Caco-2 (cell line): ENCODE results near the gene AMPD3. TPM values are rescaled to one million over a fixed set of nuclear protein-coding genes. Genes with fewer than 3 reads are reported as not detected.

Experiments used
- BruUV-seq: library from RNA; stranded (reverse); fragments of 400-500 nt; replicated peaks from 2 replicates; lab custom pipeline; 2021; lab: Mats Ljungman, UMichigan
- CTCF ChIA-PET: fragments of 300-600 bp; sonication (Branson Sonifier 250); formaldehyde crosslinking; loops from one replicate; lab custom pipeline; 2022; ENCODE audit warnings: antibody characterized with exemption; lab: Charles Lee
- POLR2A ChIA-PET: fragments of 300-600 bp; sonication (Branson Sonifier 250); formaldehyde crosslinking; loops from one replicate; lab custom pipeline; 2022; ENCODE audit warnings: antibody characterized with exemption; lab: Charles Lee
- DNase-seq, 2 experiments: peaks; one replicate each; pipeline versions ENCODE4 v3.0.0 to v3.0.0-alpha.2; 2020 to 2022
- H3K27me3 ChIP-seq: replicated peaks from 2 replicates; pipeline ENCODE4 v1.6.0; 2011; ENCODE audit warnings: low read length; ENCODE audit not compliant: control insufficient read depth, insufficient read depth
- H3K36me3 ChIP-seq: 2 replicates; pipeline ENCODE4 v1.5.1; 2011; ENCODE audit warnings: low read length; ENCODE audit not compliant: control insufficient read depth, insufficient read depth
- H3K4me1 ChIP-seq: fragments of 250-450 bp; sonication (Bioruptor Pico); 2 replicates; pipeline ENCODE4 v1.5.1; 2020; ENCODE audit warnings: mild to moderate bottlenecking
- H3K4me3 ChIP-seq: 2 replicates; pipeline ENCODE4 v1.5.1; 2011; ENCODE audit warnings: low read depth, mild to moderate bottlenecking, control low read depth, low read length
- H3K9me3 ChIP-seq: fragments of 250-450 bp; sonication (Bioruptor Pico); 2 replicates; pipeline ENCODE4 v1.5.1; 2020; ENCODE audit warnings: mild to moderate bottlenecking, moderate library complexity
- H3K27ac Mint-ChIP-seq: one replicate; pipeline ENCODE4 v1.8.0; 2022; ENCODE audit warnings: mixed read lengths; ENCODE audit not compliant: unreplicated experiment
- H3K27me3 Mint-ChIP-seq: one replicate; pipeline ENCODE4 v1.8.0; 2022; ENCODE audit warnings: mixed read lengths; ENCODE audit not compliant: insufficient read depth, unreplicated experiment
- H3K36me3 Mint-ChIP-seq: one replicate; pipeline ENCODE4 v1.8.0; 2022; ENCODE audit warnings: mild to moderate bottlenecking, mixed read lengths; ENCODE audit not compliant: insufficient read depth, unreplicated experiment
- H3K4me1 Mint-ChIP-seq: one replicate; pipeline ENCODE4 v1.8.0; 2022; ENCODE audit warnings: low read depth, mixed read lengths; ENCODE audit not compliant: unreplicated experiment
- H3K4me3 Mint-ChIP-seq: one replicate; pipeline ENCODE4 v1.8.0; 2022; ENCODE audit warnings: mild to moderate bottlenecking, moderate library complexity, mixed read lengths; ENCODE audit not compliant: unreplicated experiment
- H3K9me3 Mint-ChIP-seq: one replicate; pipeline ENCODE4 v1.8.0; 2022; ENCODE audit warnings: mixed read lengths; ENCODE audit not compliant: unreplicated experiment
- intact Hi-C: fragments of 100-400 bp; cut with micrococcal nuclease; formaldehyde crosslinking; loops from one replicate; pipeline ENCODE4 v1.10.0; 2022; ENCODE audit not compliant: unreplicated experiment
- total RNA-seq: library from RNA; stranded (reverse); gene quantifications from 2 replicates; pipeline ENCODE4 v1.2.3, GENCODE V29; 2022
- TF ChIP-seq, protein P1 (sequence below), 2 experiments: fragments of 200-600 bp in 1 of 2; IDR thresholded peaks; 1 replicate in 1 of 2; 2 replicates in 1 of 2; pipeline versions ENCODE4 v1.5.1 to v1.8.0; 2011 to 2022; ENCODE audit warnings: antibody characterized with exemption in 1 of 2, control low read depth in 1 of 2, inconsistent platforms in 1 of 2, low read depth in 1 of 2, low read length in 1 of 2, mild to moderate bottlenecking in 1 of 2, moderate library complexity in 1 of 2; ENCODE audit not compliant: insufficient read depth in 1 of 2, severe bottlenecking in 1 of 2, unreplicated experiment in 1 of 2

AMPD3 gene
- total RNA-seq, 1 experiment from 2014 or later, result 13.4 TPM

DNA sequence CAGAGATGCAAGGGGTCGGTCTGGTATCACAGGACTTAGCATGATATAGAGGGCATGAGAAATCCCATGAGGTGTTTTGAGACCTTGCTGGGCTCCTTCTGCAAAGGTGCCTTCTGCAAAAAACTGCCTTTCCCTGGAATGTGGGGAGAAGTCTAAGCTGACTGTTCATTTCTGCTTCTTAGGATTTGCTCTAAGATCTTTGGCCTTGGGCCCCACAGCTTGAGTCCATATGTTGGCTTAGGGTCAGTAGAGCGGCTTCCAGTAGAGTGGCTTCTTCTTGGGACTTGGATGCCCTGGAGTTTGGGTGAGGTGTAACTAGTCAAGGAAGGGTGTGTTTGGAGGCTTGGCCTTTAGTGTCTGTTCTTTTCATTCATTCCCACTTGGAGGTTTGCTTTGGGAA, 37.0 kb downstream of the AMPD3 start:
- ChIA-PET POLR2A (no interaction called here), CTCF (no interaction called here)
- Histone ChIP-seq H3K36me3 (no peaks in the 10 kb centered on the region; the same call in 1 of the 2 replicates), H3K4me3 (no peak overlapping the region), H3K9me3 (no peaks in the 10 kb centered on the region), H3K4me1 (peaks cover 5% of the 10 kb centered on the region; the same call in 1 of the 2 replicates), H3K27me3 (no peaks in the 10 kb centered on the region)
- intact Hi-C loops, result no loop called here
- H3K4me1 Mint-ChIP-seq, result no peaks in the 10 kb centered on the region
- DNase-seq, result no peak
- H3K4me3 Mint-ChIP-seq, result no peak overlapping the region
- TF ChIP-seq, protein P1, sequence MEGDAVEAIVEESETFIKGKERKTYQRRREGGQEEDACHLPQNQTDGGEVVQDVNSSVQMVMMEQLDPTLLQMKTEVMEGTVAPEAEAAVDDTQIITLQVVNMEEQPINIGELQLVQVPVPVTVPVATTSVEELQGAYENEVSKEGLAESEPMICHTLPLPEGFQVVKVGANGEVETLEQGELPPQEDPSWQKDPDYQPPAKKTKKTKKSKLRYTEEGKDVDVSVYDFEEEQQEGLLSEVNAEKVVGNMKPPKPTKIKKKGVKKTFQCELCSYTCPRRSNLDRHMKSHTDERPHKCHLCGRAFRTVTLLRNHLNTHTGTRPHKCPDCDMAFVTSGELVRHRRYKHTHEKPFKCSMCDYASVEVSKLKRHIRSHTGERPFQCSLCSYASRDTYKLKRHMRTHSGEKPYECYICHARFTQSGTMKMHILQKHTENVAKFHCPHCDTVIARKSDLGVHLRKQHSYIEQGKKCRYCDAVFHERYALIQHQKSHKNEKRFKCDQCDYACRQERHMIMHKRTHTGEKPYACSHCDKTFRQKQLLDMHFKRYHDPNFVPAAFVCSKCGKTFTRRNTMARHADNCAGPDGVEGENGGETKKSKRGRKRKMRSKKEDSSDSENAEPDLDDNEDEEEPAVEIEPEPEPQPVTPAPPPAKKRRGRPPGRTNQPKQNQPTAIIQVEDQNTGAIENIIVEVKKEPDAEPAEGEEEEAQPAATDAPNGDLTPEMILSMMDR (IDR thresholded peaks at IDR 0.05; ENCODE audit: insufficient read depth in 1 of 2, low read depth in 1 of 2, low read length in 1 of 2, severe bottlenecking in 1 of 2, unreplicated experiment in 1 of 2), result no peak
- no peaks in the 10 kb centered on the region for H3K9me3 Mint-ChIP-seq
- H3K27ac Mint-ChIP-seq, result no peak overlapping the region
- H3K36me3 Mint-ChIP-seq, result no peaks in the 10 kb centered on the region
- H3K27me3 Mint-ChIP-seq, result no peaks in the 10 kb centered on the region
- BruUV-seq, result no TSS peak

DNA sequence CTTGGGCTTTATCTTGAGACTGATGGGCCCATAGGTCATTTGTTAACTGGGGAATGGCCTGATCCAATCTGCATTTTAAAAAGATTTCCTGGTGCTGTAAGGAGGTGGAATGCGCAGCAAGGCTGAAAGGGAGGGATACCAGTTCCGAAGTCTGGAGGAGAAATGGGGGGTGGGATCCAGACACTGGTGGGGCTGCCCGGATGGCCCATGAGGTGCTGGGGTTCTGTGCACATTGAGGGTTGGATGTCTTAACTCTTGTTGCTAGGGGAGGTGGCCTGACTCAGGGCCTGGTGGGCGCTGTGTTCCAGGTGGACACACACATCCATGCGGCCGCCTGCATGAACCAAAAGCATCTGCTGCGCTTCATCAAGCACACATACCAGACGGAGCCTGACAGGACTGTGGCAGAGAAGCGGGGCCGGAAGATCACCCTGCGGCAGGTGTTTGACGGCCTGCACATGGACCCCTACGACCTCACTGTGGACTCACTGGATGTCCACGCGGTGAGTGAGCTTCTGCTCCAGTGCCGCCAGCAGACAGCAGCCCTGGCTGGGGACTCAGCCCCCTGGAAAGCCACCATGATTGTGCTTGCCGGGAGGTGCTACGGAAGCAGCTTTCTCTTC, 38.1 kb downstream of the AMPD3 start:
- CTCF ChIA-PET, result no interaction called here

DNA sequence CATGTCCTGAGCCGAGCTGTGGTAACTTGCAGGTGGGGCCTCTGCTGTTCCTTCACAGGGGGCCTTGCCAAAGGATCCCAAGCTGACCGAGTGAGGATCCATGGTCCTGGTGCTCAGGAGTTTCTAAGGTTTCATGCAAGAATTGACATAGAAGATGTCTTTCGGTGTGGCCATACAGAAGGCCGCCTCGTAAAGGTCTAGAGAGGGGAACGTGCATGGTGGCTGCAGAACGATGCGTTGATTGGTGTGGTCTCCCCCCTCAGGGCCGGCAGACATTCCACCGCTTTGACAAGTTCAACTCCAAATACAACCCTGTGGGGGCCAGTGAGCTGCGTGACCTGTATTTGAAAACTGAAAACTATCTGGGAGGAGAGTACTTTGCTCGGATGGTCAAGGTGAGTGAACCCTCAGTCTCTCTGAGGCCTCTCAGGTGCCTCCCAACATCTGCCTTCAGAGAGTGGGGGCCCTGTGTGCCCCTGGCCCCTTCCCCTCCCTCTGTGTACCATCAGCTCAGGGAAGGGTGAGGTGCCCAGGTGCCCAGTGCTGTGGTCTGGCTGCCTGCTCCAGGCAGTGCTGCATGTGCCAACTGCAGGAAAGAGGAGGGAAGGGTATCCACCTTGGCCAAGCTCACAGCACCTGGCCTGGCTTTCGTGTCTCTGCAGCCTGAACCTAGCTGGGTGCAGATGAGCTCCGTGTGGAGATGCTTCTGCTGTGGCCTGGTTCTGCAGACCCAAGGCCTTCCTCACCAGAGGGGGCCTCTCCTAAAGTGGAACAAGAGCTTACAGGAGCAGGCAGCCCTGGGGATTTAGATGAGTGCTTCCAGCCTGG, 39.8 kb downstream of the AMPD3 start:
- H3K4me1 Mint-ChIP-seq, result no peaks in the 10 kb centered on the region
- intact Hi-C loops, result no loop called here
- H3K36me3 Mint-ChIP-seq, result no peaks in the 10 kb centered on the region
- H3K27ac Mint-ChIP-seq, result no peak overlapping the region
- no peaks in the 10 kb centered on the region; the same call in 1 of the 2 replicates for H3K36me3 ChIP-seq
- no peaks in the 10 kb centered on the region for H3K9me3 Mint-ChIP-seq
- BruUV-seq, result no TSS peak
- POLR2A ChIA-PET, result no interaction called here
- peaks cover 5% of the 10 kb centered on the region; the same call in 1 of the 2 replicates for H3K4me1 ChIP-seq
- H3K27me3 ChIP-seq, result no peaks in the 10 kb centered on the region
- no peak for DNase-seq
- H3K9me3 ChIP-seq, result no peaks in the 10 kb centered on the region
- no peak overlapping the region for H3K4me3 ChIP-seq
- TF ChIP-seq, protein P1 (IDR thresholded peaks at IDR 0.05; ENCODE audit: insufficient read depth in 1 of 2, low read depth in 1 of 2, low read length in 1 of 2, severe bottlenecking in 1 of 2, unreplicated experiment in 1 of 2), result no peak
- no peaks in the 10 kb centered on the region for H3K27me3 Mint-ChIP-seq
- CTCF ChIA-PET, result no interaction called here
- H3K4me3 Mint-ChIP-seq, result no peak overlapping the region

More for the DNA sequence above, 38.1 kb downstream of the AMPD3 start:
- Mint-ChIP-seq H3K4me3 (no peak overlapping the region), H3K9me3 (no peaks in the 10 kb centered on the region), H3K36me3 (no peaks in the 10 kb centered on the region), H3K27me3 (no peaks in the 10 kb centered on the region), H3K4me1 (no peaks in the 10 kb centered on the region), H3K27ac (no peak overlapping the region)
- peaks cover 5% of the 10 kb centered on the region; the same call in 1 of the 2 replicates for H3K4me1 ChIP-seq
- TF ChIP-seq, protein P1 (IDR thresholded peaks at IDR 0.05; ENCODE audit: insufficient read depth in 1 of 2, low read depth in 1 of 2, low read length in 1 of 2, severe bottlenecking in 1 of 2, unreplicated experiment in 1 of 2), result no peak
- BruUV-seq, result no TSS peak
- H3K9me3 ChIP-seq, result no peaks in the 10 kb centered on the region
- H3K36me3 ChIP-seq, result no peaks in the 10 kb centered on the region; the same call in 1 of the 2 replicates
- POLR2A ChIA-PET, result no interaction called here
- no peak for DNase-seq
- H3K27me3 ChIP-seq, result no peaks in the 10 kb centered on the region
- no peak overlapping the region for H3K4me3 ChIP-seq
- intact Hi-C loops, result no loop called here
